NCI-H1930 (cell line): ENCODE results near the gene TRIM56.
"Not testable (repeated sequence)": the region's sequence is repeated elsewhere in the genome, so short reads cannot be mapped to it uniquely, and the experiment has no call there.

Source experiments
- DNase-seq, 2 experiments: peaks; one replicate each; lab custom pipeline; 2025; lab: John Stamatoyannopoulos, UW

TRIM56 gene

GRCh38 chr7:101113836-101114235, 28.6 kb downstream of the TRIM56 start:
- DNase-seq = no peak

GRCh38 chr7:101114492-101114891, 29.2 kb downstream of the TRIM56 start:
- DNase-seq = no peak

- DNase-seq = no peak
Observed at GRCh38 chr7:101115215-101115614, 29.9 kb downstream of the TRIM56 start.

GRCh38 chr7:101116898-101117297, 31.6 kb downstream of the TRIM56 start:
- DNase-seq = no peak

- no peak for DNase-seq
Observed at GRCh38 chr7:101118856-101119255, 33.6 kb downstream of the TRIM56 start.

GRCh38 chr7:101119876-101120275, 34.6 kb downstream of the TRIM56 start:
- no peak for DNase-seq

GRCh38 chr7:101120315-101120714, 35.0 kb downstream of the TRIM56 start:
- no peak for DNase-seq

GRCh38 chr7:101121631-101121990, 36.3 kb downstream of the TRIM56 start:
- not testable (repeated sequence) for DNase-seq

- no peak for DNase-seq
Observed at GRCh38 chr7:101121991-101122932, 37.0 kb downstream of the TRIM56 start.

GRCh38 chr7:101122933-101123702, 37.8 kb downstream of the TRIM56 start:
- no peak for DNase-seq

GRCh38 chr7:101123703-101124068, 38.4 kb downstream of the TRIM56 start:
- DNase-seq = no peak

- no peak for DNase-seq
Observed at GRCh38 chr7:101124376-101125056, 39.2 kb downstream of the TRIM56 start.

GRCh38 chr7:101125989-101126650, 40.8 kb downstream of the TRIM56 start:
- no peak for DNase-seq

GRCh38 chr7:101126651-101127459, 41.6 kb downstream of the TRIM56 start, which contains the start of gene SERPINE1:
Gene SERPINE1 (plus strand): TSS chr7:101127104. CDS start chr7:101128394, 1,290 bp downstream.
- DNase-seq = no peak

- no peak for DNase-seq
Observed at GRCh38 chr7:101127460-101128039, 42.3 kb downstream of the TRIM56 start.

- DNase-seq = no peak
Observed at GRCh38 chr7:101128040-101128834, 43.0 kb downstream of the TRIM56 start.

GRCh38 chr7:101129603-101130117, 44.4 kb downstream of the TRIM56 start:
- DNase-seq = no peak

- not testable (repeated sequence) for DNase-seq
Observed at GRCh38 chr7:101132626-101133600, 47.6 kb downstream of the TRIM56 start.
